NCI-H2227 (cell line): ENCODE data around the gene NINJ2.

Source experiments
- DNase-seq: peaks from one replicate; lab custom pipeline; 2025; ENCODE audit not compliant: unreplicated experiment; lab: John Stamatoyannopoulos, UW

NINJ2 gene

GRCh38 chr12:674272-674781 is 11.1 kb upstream of the NINJ2 start:
- no peak for DNase-seq

- no peak for DNase-seq
Observed at GRCh38 chr12:673849-674248, 10.6 kb upstream of the NINJ2 start.

- no peak for DNase-seq
Observed at GRCh38 chr12:669576-669945, 6.3 kb upstream of the NINJ2 start.

GRCh38 chr12:668090-668481 is 4.8 kb upstream of the NINJ2 start:
- DNase-seq: no peak

- DNase-seq: no peak
Observed at GRCh38 chr12:666766-667308, 3.6 kb upstream of the NINJ2 start.

- DNase-seq: no peak
Observed at GRCh38 chr12:666066-666465, 2.8 kb upstream of the NINJ2 start.

GRCh38 chr12:664779-665092 is 1.5 kb upstream of the NINJ2 start:
- no peak for DNase-seq

GRCh38 chr12:664075-664778 is 982 bp upstream of the NINJ2 start:
- no peak for DNase-seq

- no peak for DNase-seq
Observed at GRCh38 chr12:662566-663292, 516 bp downstream of the NINJ2 start.

- no peak for DNase-seq
Observed at GRCh38 chr12:661720-662486, 1.3 kb downstream of the NINJ2 start.

GRCh38 chr12:659090-659683 is 4.1 kb downstream of the NINJ2 start:
- DNase-seq: no peak

- no peak for DNase-seq
Observed at GRCh38 chr12:650983-651382, 12.3 kb downstream of the NINJ2 start.

- no peak for DNase-seq
Observed at GRCh38 chr12:647385-648085, 15.7 kb downstream of the NINJ2 start.

GRCh38 chr12:646442-647384 is 16.5 kb downstream of the NINJ2 start:
- DNase-seq: no peak

- no peak for DNase-seq
Observed at GRCh38 chr12:645563-646071, 17.6 kb downstream of the NINJ2 start.

GRCh38 chr12:644818-645552 is 18.3 kb downstream of the NINJ2 start:
- no peak for DNase-seq

- DNase-seq: no peak
Observed at GRCh38 chr12:644303-644639, 19.0 kb downstream of the NINJ2 start.

GRCh38 chr12:643475-644302 is 19.6 kb downstream of the NINJ2 start:
- DNase-seq: no peak
